Activated naive CD4-positive, alpha-beta T cell treated with anti-CD3 and anti-CD28 coated beads, Interleukin-2, amount 50 U/mL, for 72 hours (primary cell): ENCODE measurements around the gene CAP1. TPM values are rescaled to one million over a fixed set of nuclear protein-coding genes. Genes with fewer than 3 reads are reported as not detected.

Experiments
- ATAC-seq, 2 donors: fragments of 150-1000 bp; cut with Tn5 transposase; 2 replicates each; pipeline ENCODE4 v1.10.0; 2021; ENCODE audit warnings: mild to moderate bottlenecking in 2 of 2, moderate library complexity in 2 of 2
- DNase-seq, 2 donors: peaks; one replicate each; pipeline ENCODE4 v3.0.0; 2021 to 2022; ENCODE audit warnings: low spot score in 2 of 2
- H3K27ac Mint-ChIP-seq, 2 donors: one replicate each; pipeline ENCODE4 v1.8.0; 2022; ENCODE audit warnings: mild to moderate bottlenecking in 2 of 2, mixed read lengths in 2 of 2
- H3K36me3 Mint-ChIP-seq, 2 donors: one replicate each; pipeline ENCODE4 v1.8.0; 2022; ENCODE audit warnings: mixed read lengths in 2 of 2
- H3K9me3 Mint-ChIP-seq, 2 donors: one replicate each; pipeline ENCODE4 v1.8.0; 2022; ENCODE audit warnings: mixed read lengths in 2 of 2
- total RNA-seq, 2 donors: library from RNA; stranded (reverse); gene quantifications; one replicate each; pipeline ENCODE4 v1.2.3, GENCODE V29; 2022

The CAP1 gene
- total RNA-seq, 2 donors from 2014 or later: 578 to 634 TPM

DNA sequence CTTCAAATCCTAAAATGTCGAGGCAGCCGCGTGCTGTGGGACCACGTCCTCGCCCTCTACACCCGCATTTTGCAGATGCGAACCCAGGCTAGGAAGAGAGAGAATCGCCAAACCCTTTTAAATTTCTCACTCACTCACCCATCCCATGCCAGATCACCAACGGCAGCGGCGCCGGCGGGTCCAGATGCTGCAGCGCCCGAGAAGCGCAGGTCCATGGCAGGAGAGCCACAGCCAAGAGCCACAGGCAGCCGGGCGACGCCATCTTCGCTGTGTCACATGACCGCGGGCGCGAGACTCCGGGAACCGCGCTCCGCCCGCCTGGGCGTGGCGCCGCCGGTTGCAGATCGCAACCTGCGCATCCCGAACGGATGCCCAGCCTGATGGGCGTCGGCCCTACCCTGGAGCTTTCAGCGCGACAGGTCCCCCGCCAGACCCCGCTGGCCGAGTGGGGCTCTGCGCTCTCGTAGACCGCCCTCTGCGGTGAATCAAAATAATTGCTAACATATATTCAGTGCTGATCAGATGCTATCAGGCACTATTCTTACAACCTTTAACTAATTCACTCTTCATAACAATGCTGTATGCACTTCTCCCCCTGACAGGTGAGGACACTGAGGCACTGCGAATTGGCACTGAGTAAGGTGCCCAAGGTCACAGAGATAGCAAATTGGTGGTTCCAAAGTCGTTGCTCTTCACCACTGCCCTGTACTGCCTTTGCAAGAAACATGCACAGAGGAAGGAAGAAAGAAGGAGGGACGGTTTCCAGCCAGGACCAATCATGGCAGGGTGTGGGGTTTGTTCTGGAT is 56.7 kb downstream of the CAP1 start, which contains the start of gene PPT1:
Gene PPT1 (minus strand): TSS at position 276 of the 806 bp plus-strand sequence. CDS start 14 bp downstream, at position 262.
- ATAC-seq (peak; percentile 94 to 97), DNase-seq (peak; percentile 80 to 86)
- Mint-ChIP-seq H3K27ac (peak within 1 kb of the TSS; percentile 92 to 95), H3K36me3 (peaks cover 7 to 23% of the 10 kb centered on the region in 2 donors), H3K9me3 (peaks cover under 1 to 1% of the 10 kb centered on the region in 2 donors)

GRCh38 chr1:40102038-40102437 is 61.5 kb downstream of the CAP1 start:
- Mint-ChIP-seq H3K36me3 (peaks cover 11 to 13% of the 10 kb centered on the region in 2 donors), H3K9me3 (peaks cover 4 to 9% of the 10 kb centered on the region in 2 donors), H3K27ac (no peak overlapping the region)
- ATAC-seq: no peak
- DNase-seq: no peak

GRCh38 chr1:40102896-40103295 is 62.4 kb downstream of the CAP1 start:
- Mint-ChIP-seq H3K9me3 (peaks cover 4 to 9% of the 10 kb centered on the region in 2 donors), H3K36me3 (peaks cover 8 to 11% of the 10 kb centered on the region in 2 donors), H3K27ac (no peak overlapping the region)
- DNase-seq (no peak), ATAC-seq (no peak)

GRCh38 chr1:40105028-40105427 is 64.5 kb downstream of the CAP1 start:
- Mint-ChIP-seq H3K9me3 (peaks cover 4 to 19% of the 10 kb centered on the region in 2 donors), H3K36me3 (peaks cover 20 to 23% of the 10 kb centered on the region in 2 donors), H3K27ac (no peak overlapping the region)
- no peak for DNase-seq
- ATAC-seq: peak in 1 of 2 donors; percentile 54

- peaks cover 33 to 34% of the 10 kb centered on the region in 2 donors for H3K36me3 Mint-ChIP-seq
- no peak for DNase-seq
- H3K27ac Mint-ChIP-seq: no peak overlapping the region
- H3K9me3 Mint-ChIP-seq: peaks cover 15 to 26% of the 10 kb centered on the region in 2 donors
- no peak for ATAC-seq
These were observed 66.9 kb downstream of the CAP1 start for GRCh38 chr1:40107290-40107959.

DNA sequence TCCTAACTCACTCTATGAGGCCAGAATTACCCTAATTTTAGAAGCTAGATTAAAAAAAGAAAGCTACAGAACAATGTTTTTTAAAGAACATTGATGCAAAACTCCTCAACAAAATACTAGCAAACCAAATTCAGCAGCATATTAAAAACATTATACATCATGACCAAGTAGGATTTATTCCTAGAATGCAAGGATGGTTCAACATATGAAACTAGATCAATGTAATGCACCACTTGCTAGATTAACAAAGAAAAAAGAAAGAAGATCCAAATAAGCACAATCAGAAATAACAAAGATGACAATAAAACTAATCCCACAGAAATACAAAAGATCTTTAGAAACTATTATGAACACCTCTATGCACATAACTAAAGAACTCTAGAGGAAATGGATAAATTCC is 69.9 kb downstream of the CAP1 start:
- ATAC-seq: no peak
- H3K9me3 Mint-ChIP-seq: peaks cover 15 to 21% of the 10 kb centered on the region in 2 donors

DNA sequence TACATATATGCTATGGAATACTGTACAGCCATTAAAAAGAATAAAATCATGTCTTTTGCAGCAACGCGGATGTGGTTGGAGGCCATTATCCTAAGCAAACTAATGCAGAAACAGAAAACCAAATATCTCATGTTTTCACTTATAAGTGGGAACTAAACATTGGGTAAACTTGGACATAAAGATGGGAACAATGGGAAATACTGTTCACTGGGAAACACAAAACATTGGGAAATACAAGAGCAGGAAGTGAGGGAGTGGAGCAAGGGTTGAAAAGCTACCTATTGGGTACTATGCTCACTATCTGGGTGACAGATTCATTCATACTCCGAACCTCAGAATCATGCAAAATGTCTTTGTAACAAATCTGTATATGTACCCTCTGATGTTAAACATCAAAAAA is 73.9 kb downstream of the CAP1 start:
- ATAC-seq (no peak), DNase-seq (no peak)
- H3K9me3 Mint-ChIP-seq: peaks cover 13 to 15% of the 10 kb centered on the region in 2 donors
- H3K36me3 Mint-ChIP-seq: peaks cover 18 to 24% of the 10 kb centered on the region in 2 donors
- H3K27ac Mint-ChIP-seq: no peak overlapping the region

More for the DNA sequence above, 69.9 kb downstream of the CAP1 start:
- H3K36me3 Mint-ChIP-seq: peaks cover 27 to 33% of the 10 kb centered on the region in 2 donors
- H3K27ac Mint-ChIP-seq: no peak overlapping the region
- no peak for DNase-seq

- no peaks in the 10 kb centered on the region for H3K9me3 Mint-ChIP-seq
- ATAC-seq: no peak
- H3K36me3 Mint-ChIP-seq: no peaks in the 10 kb centered on the region
- no peak overlapping the region for H3K27ac Mint-ChIP-seq
- DNase-seq: no peak
These were observed 79.6 kb downstream of the CAP1 start for GRCh38 chr1:40120128-40120527.

Other genes starting within 250 kb of the CAP1 start
- 10 to 100 TPM; 14.5 to 45.1 TPM for gene TRIT1, start 157.2 kb upstream of the CAP1 start, total RNA-seq
- under 1 TPM; 0.14 to 0.72 TPM for gene MYCL, start 138.8 kb upstream of the CAP1 start, total RNA-seq
- 1 to 10 TPM; 2.6 to 7.1 TPM for gene MFSD2A, start 85.6 kb upstream of the CAP1 start, total RNA-seq
- gene PPT1, start 56.5 kb downstream of the CAP1 start, total RNA-seq: 10 to 100 TPM; 81.8 to 84.1 TPM
- 10 to 100 TPM; 23.6 to 26.1 TPM for gene RLF, start 120.7 kb downstream of the CAP1 start, total RNA-seq
- gene TMCO2, start 207.2 kb downstream of the CAP1 start, total RNA-seq: not detected
- gene ZMPSTE24, start 217.5 kb downstream of the CAP1 start, total RNA-seq: 10 to 100 TPM; 21.4 to 34.7 TPM